IPS DF 6.9 (cell line): Measurements from ENCODE around the gene CDYL.

Source experiments
- DNase-seq: peaks from one replicate; pipeline ENCODE4 v3.0.0-alpha.2; 2013; ENCODE audit warnings: low read depth, low spot score
- H3K27ac ChIP-seq: one replicate; pipeline ENCODE4 v1.5.1; 2013; ENCODE audit warnings: low read length, control low read depth
- H3K27me3 ChIP-seq: 2 replicates; pipeline ENCODE4 v1.6.1; 2013; ENCODE audit warnings: mild to moderate bottlenecking, low read length; ENCODE audit not compliant: control insufficient read depth, insufficient read depth
- H3K36me3 ChIP-seq: 2 replicates; pipeline ENCODE4 v1.6.1; 2013; ENCODE audit warnings: low read length; ENCODE audit not compliant: control insufficient read depth, insufficient read depth
- H3K4me1 ChIP-seq: 2 replicates; pipeline ENCODE4 v1.6.1; 2013; ENCODE audit warnings: low read length; ENCODE audit not compliant: control insufficient read depth, insufficient read depth
- H3K4me3 ChIP-seq: 2 replicates; pipeline ENCODE4 v1.5.1; 2013; ENCODE audit warnings: mild to moderate bottlenecking, low read length
- H3K9me3 ChIP-seq: 2 replicates; pipeline ENCODE4 v1.6.1; 2013; ENCODE audit warnings: low read length, inconsistent platforms; ENCODE audit not compliant: control insufficient read depth, insufficient read depth
- WGBS: extraction: QIAGEN DNeasy Blood & Tissue Kit; methylation state at CpG from one replicate; pipeline ENCODE4 v1.1.7; 2013; ENCODE audit warnings: mixed read lengths, missing lambda C conversion rate; ENCODE audit not compliant: insufficient read length, insufficient coverage; 5-methylcytosine and 5-hydroxymethylcytosine counted together

Gene CDYL

DNA sequence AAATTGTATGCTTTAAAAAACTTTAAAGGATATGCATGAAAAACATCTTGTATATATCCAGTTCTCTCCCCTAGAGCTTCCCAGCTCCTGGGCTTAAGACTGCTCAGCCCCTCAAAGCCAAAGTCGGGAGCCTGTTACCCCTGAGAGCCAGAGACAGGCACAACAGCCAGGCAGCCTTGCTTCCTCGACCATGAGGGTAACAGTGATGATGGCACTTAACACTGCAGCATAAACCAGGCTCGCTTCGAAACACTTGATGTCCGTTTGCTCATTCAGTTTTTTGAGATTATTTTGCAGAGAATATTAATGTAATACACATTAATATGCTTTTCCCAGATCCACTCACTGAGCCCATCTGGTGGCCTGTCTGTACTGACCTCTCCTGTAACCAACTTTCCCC, 180.4 kb downstream of the CDYL start:
- Histone ChIP-seq H3K4me1 (peaks cover 3% of the 10 kb centered on the region), H3K27ac (no peak overlapping the region), H3K9me3 (no peaks in the 10 kb centered on the region), H3K4me3 (no peak overlapping the region), H3K36me3 (peaks cover 10% of the 10 kb centered on the region), H3K27me3 (no peaks in the 10 kb centered on the region)
- no peak for DNase-seq
- no CpG with 5 or more reads among the region's 5 CpGs for WGBS

DNA sequence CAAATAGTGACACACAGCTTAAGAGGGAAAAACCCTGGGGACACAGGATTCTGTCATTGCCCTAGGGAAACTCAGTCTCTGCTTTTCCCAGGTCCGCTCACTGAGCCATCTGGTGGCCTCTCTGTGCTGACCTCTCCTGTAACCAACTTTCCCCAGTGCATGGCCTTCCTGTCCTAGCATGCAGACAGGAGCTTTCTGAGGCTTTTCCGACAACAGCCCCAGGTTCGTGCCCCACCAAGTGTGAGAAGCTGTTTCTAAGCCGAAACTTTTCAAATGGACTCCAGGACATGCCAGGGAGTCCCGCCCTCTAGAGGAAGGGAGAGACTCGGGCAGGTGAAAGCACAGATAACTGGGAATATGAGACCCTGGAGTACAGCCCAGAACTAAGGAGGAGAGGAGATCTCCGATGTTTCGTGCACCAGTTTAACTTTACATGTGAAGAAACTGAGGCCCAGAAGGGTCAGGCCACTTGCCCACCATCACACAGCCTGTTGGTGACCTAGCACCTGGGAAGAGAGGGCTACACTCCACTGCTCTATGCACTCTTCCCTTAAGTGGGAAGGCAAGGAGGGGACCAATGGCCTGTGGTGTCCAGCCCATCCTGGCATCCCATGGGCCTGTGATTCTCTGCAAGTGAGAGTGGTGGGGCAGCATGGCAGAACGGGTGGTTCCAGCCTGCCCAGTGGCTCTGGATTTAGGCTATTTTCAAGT, 181.5 kb downstream of the CDYL start:
- peaks cover 3% of the 10 kb centered on the region for H3K4me1 ChIP-seq
- WGBS, result no CpG with 5 or more reads among the region's 9 CpGs
- no peaks in the 10 kb centered on the region for H3K27me3 ChIP-seq
- H3K9me3 ChIP-seq, result no peaks in the 10 kb centered on the region
- peaks cover 7% of the 10 kb centered on the region for H3K36me3 ChIP-seq
- DNase-seq, result peak; percentile 27
- no peak overlapping the region for H3K27ac ChIP-seq
- no peak overlapping the region for H3K4me3 ChIP-seq

DNA sequence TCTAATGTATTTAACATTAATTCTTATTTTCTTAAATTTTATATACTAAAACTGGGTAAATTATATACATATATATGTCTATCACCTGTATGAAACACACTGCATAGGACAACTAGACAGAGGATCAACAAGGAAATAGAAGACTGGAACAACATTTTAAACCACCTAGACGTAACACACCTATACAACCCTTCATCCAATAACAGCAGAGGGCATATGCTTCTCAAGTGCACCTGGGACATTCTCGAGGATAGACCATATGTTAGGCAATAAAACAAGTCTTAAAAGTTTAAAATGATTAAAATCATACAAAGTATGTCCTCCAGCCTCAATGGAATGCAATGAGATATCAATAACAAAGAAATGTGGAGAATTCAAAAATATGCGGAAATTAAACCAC, 182.4 kb downstream of the CDYL start:
- H3K4me1 ChIP-seq, result peaks cover 3% of the 10 kb centered on the region
- H3K36me3 ChIP-seq, result peaks cover 6% of the 10 kb centered on the region
- DNase-seq, result no peak
- H3K9me3 ChIP-seq, result no peaks in the 10 kb centered on the region
- H3K27me3 ChIP-seq, result no peaks in the 10 kb centered on the region
- no peak overlapping the region for H3K27ac ChIP-seq
- WGBS, result no CpG with 5 or more reads among the region's 3 CpGs
- H3K4me3 ChIP-seq, result no peak overlapping the region

DNA sequence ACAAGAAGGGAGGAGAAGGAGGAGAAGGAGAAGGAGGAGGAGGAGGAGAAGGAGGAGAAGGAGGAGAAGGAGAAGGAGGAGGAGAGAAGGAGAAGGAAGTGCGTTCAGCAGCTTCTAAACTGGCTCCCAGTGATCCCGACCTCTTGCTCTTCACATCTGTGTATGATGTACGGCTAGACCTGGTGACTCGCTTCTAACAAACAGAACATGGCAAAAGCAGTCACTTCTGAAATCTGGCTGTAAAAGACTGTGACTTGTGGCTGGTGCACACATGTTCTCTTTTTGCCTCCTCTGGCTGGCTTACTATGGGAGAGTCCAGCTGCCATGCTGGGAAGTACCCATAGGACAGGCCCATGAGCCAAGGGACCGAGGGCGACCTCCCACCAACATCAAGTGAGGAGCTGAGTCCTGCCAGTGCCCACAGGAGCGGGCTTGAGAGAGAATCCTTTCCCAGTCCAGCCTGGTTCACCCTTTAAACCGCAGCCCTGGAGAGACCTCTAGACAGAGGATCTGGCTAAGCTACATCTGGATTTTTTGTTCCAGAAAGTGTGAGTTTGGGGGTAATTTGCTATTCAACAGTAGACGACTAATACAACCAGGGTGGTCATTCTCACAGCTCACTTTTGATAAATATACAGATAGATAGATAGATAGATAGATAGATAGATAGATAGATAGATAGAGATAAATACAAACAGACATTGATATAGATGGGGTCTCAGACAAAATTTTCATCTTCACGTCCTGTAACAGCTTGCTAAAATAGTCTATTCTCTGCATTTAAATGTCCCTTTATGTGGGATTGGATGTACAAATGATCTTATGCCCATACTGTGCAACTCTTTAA, 185.3 kb downstream of the CDYL start:
- no peaks in the 10 kb centered on the region for H3K27me3 ChIP-seq
- peaks cover 3% of the 10 kb centered on the region for H3K4me1 ChIP-seq
- DNase-seq, result no peak
- H3K27ac ChIP-seq, result no peak overlapping the region
- WGBS, result no CpG with 5 or more reads among the region's 10 CpGs
- H3K36me3 ChIP-seq, result no peaks in the 10 kb centered on the region
- no peak overlapping the region for H3K4me3 ChIP-seq
- H3K9me3 ChIP-seq, result no peaks in the 10 kb centered on the region

DNA sequence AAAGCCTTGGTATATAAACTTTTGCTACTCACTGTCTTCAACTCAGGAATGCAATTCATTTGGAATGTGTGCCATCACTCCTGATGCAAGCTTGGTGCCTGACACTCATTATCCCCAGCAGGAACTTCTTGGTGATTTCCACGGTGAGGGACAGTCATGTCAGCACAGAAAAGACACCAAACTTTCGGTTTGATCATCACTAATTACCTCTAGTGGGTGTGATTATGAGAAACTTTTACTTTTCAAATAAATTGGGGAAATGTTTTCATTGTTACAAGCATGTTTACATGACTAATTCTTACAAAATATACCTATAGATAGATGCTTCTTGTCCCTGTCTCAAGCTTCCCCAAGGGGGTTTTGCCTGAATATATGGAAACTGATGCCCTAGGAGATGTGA, 186.7 kb downstream of the CDYL start:
- H3K36me3 ChIP-seq, result no peaks in the 10 kb centered on the region
- H3K4me1 ChIP-seq, result peaks cover 2% of the 10 kb centered on the region
- no peak overlapping the region for H3K4me3 ChIP-seq
- no CpG with 5 or more reads among the region's 2 CpGs for WGBS
- H3K9me3 ChIP-seq, result no peaks in the 10 kb centered on the region
- H3K27me3 ChIP-seq, result no peaks in the 10 kb centered on the region
- no peak overlapping the region for H3K27ac ChIP-seq
- DNase-seq, result no peak

DNA sequence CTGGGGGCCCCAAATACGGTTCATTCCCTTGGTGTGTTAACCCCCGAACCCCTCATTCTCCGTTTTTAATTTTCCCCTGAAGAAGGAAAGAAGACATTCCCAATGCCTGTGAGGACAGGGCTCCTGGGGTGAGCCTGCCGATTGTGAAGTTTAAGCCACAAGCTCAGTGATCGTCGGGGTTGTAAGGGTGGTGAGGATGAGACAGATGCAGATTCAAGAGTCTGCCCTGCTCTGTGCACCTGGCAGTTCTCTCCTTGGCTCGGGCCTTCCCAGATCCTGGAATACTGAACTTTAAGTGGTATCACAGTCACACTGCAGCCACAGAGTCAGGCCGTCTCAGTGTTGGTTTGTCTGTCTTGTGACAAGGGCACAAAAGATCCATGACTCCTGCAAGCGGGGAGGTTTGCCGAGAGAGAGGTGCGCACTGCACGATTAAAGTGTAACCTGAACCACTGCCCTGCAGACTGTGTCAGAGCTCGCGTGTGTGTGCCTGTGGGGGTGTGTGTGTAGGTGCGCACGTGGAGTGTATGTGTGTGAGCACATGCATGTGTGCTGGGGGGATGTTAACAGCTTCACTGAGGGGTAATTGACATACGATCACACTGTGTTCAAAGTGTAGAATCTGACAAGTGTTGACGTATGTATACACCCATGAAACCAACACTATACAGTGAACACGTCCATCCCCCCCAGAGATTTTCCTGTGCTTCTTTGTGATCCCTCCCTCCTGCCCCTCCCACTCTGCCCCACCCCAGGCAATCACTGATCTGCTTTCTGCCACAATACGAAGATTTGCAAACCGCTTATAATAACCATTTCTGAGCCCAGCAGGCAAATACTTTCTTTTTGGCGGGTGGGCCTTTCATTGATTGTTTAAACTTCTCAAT, 188.7 kb downstream of the CDYL start:
- no peak overlapping the region for H3K4me3 ChIP-seq
- no CpG with 5 or more reads among the region's 22 CpGs for WGBS
- no peaks in the 10 kb centered on the region for H3K36me3 ChIP-seq
- no peak for DNase-seq
- H3K27me3 ChIP-seq, result no peaks in the 10 kb centered on the region
- no peak overlapping the region for H3K27ac ChIP-seq
- no peaks in the 10 kb centered on the region for H3K4me1 ChIP-seq
- H3K9me3 ChIP-seq, result no peaks in the 10 kb centered on the region

DNA sequence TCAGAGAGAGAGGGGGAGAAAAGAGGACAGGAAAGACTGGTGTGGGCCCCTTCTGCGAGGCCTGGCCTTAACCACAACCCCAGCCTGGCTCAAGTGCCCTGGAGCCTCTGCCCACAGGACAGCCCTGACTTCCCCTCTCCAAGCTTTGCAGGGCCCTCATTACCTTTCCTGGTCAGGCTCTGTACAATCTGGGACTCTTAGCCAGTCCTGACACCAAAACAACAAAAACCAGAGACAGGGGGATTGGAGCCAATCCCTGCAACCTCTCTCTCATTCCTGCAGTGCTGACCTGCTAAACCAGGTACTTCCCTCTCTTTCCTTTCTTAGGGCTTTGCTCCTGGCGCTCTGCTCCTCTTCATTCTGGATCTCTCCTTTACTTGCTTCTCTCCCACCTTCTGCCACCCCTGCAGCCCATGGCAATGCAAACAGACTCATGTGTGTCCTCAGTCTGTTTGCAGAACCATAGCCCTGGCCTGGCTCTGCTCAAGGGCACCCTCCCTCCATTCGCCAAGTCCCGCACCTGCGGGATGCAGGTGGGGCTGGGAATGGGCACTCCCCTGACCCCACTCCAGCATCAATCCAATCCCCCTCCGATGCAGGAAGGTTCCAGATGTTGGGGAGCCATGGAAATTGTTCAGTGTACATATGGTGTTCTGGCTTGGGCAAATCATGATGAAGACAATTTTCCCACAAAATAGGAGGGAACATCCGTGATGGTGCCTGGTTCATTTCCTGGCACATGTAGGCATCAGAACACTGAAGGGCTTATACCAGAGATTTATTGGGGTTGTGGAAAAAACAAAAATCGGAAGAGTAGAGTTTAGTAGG, 189.6 kb downstream of the CDYL start:
- no peaks in the 10 kb centered on the region for H3K9me3 ChIP-seq
- DNase-seq, result no peak
- H3K27me3 ChIP-seq, result no peaks in the 10 kb centered on the region
- no peak overlapping the region for H3K27ac ChIP-seq
- H3K36me3 ChIP-seq, result no peaks in the 10 kb centered on the region
- no peak overlapping the region for H3K4me3 ChIP-seq
- WGBS, result no CpG with 5 or more reads among the region's 8 CpGs
- H3K4me1 ChIP-seq, result no peaks in the 10 kb centered on the region

DNA sequence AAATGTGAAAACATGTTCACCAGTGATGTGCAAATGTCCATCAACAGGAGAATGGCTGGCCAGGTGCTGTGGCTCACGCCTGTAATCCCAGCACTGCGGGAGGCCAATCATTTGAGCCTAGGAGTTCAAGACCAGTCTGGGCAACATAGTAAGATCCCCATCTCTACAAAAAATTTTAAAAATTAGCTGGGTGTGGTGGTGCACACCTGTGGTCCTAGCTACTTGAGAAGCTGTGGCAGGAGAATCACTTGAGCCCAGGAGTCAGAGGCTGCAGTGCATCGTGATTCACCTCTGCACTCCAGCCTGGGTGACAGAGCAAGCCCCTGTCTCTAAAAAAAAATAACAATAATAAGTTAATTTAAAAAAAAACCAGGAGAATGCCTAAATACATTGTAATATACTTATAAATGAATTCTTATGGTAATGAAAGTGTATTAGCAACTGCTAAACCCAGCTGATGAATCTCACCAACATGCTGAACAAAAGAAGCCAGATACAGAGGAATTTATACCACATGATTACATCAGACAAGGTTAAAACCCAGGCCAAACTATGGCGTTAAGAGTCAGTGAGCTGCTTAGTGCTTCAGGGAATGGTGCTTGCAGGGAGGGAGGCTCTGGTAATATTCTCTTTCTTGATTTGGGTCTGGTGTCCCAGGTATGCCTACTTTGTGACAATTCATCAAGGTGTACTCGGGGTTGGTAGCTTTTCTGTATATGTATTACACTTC, 191.3 kb downstream of the CDYL start:
- Histone ChIP-seq H3K9me3 (no peaks in the 10 kb centered on the region), H3K4me1 (no peaks in the 10 kb centered on the region), H3K4me3 (no peak overlapping the region), H3K27ac (no peak overlapping the region), H3K36me3 (no peaks in the 10 kb centered on the region), H3K27me3 (no peaks in the 10 kb centered on the region)
- WGBS, result no CpG with 5 or more reads among the region's 5 CpGs
- no peak for DNase-seq

DNA sequence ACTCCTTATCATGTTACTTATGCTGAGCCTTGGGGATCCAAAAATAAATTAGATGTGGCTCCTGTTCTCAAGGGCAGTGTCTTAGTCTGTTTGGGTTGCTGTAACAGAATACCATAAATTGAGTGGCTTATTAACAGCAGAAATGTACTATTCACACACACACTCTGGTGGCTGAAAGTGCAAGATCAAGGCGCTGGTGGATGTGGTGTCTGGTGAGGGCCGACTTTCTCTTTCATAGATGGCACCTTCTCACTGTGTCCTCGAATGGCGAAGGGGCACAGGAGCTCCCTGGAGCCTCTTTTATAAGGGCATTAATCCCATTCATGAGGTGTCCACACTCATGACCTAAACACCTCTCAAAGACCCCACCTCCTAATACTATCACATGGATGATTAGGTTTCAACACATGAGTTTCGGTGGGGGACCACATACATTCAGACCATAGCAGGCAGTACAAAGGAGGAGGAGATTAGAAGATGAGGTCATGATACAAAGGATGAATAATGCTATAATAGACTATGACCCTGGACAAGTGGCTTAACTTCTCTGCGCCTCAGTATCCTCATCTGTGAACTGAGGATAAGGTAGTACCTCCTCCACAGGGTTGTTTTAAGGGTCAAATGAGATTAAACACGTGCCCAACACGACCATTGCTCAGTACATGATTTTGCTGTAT, 193.5 kb downstream of the CDYL start:
- H3K4me1 ChIP-seq, result peaks cover 5% of the 10 kb centered on the region
- no peak overlapping the region for H3K4me3 ChIP-seq
- no CpG with 5 or more reads among the region's 8 CpGs for WGBS
- no peak overlapping the region for H3K27ac ChIP-seq
- no peak for DNase-seq
- H3K36me3 ChIP-seq, result no peaks in the 10 kb centered on the region
- no peaks in the 10 kb centered on the region for H3K9me3 ChIP-seq
- no peaks in the 10 kb centered on the region for H3K27me3 ChIP-seq
